Neural cell (in vitro differentiated cells): ENCODE data around the gene BRIP1. TPM values are rescaled to one million over a fixed set of nuclear protein-coding genes. Genes with fewer than 3 reads are reported as not detected.

ENCODE experiments used
- H2AFZ ChIP-seq: fragments of 200-600, 300-800 bp; sonication (generic), shearing (Covaris generic); 2 replicates; pipeline ENCODE4 v1.6.0; 2014; ENCODE audit warnings: low read depth, mild to moderate bottlenecking, antibody characterized with exemption, low read length, moderate library complexity
- H3F3A ChIP-seq: fragments of 200-600 bp; shearing (Covaris generic); 2 replicates; pipeline ENCODE4 v1.6.1; 2016; ENCODE audit warnings: mild to moderate bottlenecking, moderate library complexity, mixed read lengths, antibody characterized with exemption, low read length; ENCODE audit not compliant: insufficient read depth, poor library complexity, severe bottlenecking
- H3K27ac ChIP-seq: fragments of 200-600, 300-800 bp; sonication (generic), shearing (Covaris generic); 2 replicates; pipeline ENCODE4 v1.5.1; 2014; ENCODE audit warnings: mild to moderate bottlenecking, low read length, moderate library complexity
- H3K27me3 ChIP-seq: fragments of 300-800, 200-600 bp; sonication (generic), shearing (Covaris generic); 2 replicates; pipeline ENCODE4 v1.6.0; 2014; ENCODE audit warnings: mild to moderate bottlenecking, low read depth, low read length, moderate library complexity; ENCODE audit not compliant: insufficient read depth
- H3K36me3 ChIP-seq: fragments of 300-800, 200-600 bp; sonication (generic), shearing (Covaris generic); 2 replicates; pipeline ENCODE4 v1.5.1; 2014; ENCODE audit warnings: mild to moderate bottlenecking, antibody characterized with exemption, low read length, moderate library complexity; ENCODE audit not compliant: insufficient read depth
- H3K4me2 ChIP-seq: fragments of 300-800, 200-600 bp; sonication (generic), shearing (Covaris generic); 2 replicates; pipeline ENCODE4 v1.6.0; 2014; ENCODE audit warnings: mild to moderate bottlenecking, low read length
- H3K4me3 ChIP-seq: fragments of 300-800, 200-600 bp; sonication (generic), shearing (Covaris generic); 2 replicates; pipeline ENCODE4 v1.5.1; 2014; ENCODE audit warnings: mild to moderate bottlenecking, low read length, moderate library complexity
- H3K79me2 ChIP-seq: fragments of 200-600 bp; shearing (Covaris generic); replicated peaks from 2 replicates; pipeline ENCODE4 v1.6.0; 2014; ENCODE audit warnings: mild to moderate bottlenecking, low read length, moderate library complexity; ENCODE audit not compliant: insufficient read depth
- H3K9ac ChIP-seq: fragments of 300-800, 200-600 bp; sonication (generic), shearing (Covaris generic); 2 replicates; pipeline ENCODE4 v1.6.1; 2016; ENCODE audit warnings: mild to moderate bottlenecking, low read length, mixed read lengths
- H3K9me2 ChIP-seq: fragments of 200-600 bp; shearing (Covaris generic); 2 replicates; pipeline ENCODE4 v1.6.1; 2016; ENCODE audit warnings: mild to moderate bottlenecking, low read length, mixed read lengths; ENCODE audit not compliant: insufficient read depth
- H3K9me3 ChIP-seq: fragments of 200-600, 300-800 bp; sonication (generic), shearing (Covaris generic); 2 replicates; pipeline ENCODE4 v1.6.1; 2016; ENCODE audit warnings: mild to moderate bottlenecking, mixed run types, low read length, moderate library complexity, mixed read lengths
- H4K20me1 ChIP-seq: fragments of 200-600 bp; shearing (Covaris generic); 2 replicates; pipeline ENCODE4 v1.6.1; 2016; ENCODE audit warnings: mild to moderate bottlenecking, mixed run types; ENCODE audit not compliant: insufficient read depth
- CTCF ChIP-seq: fragments of 450-650 bp; IDR thresholded peaks from 2 replicates; pipeline ENCODE4 v1.5.1; 2014; ENCODE audit warnings: antibody characterized with exemption, mild to moderate bottlenecking, moderate library complexity; ENCODE audit not compliant: poor library complexity, severe bottlenecking
- EP300 ChIP-seq: fragments of 450-650 bp; conservative IDR thresholded peaks from 2 replicates; pipeline ENCODE4 v1.6.1; 2014; ENCODE audit warnings: antibody characterized with exemption, mild to moderate bottlenecking, moderate library complexity; ENCODE audit not compliant: poor library complexity, severe bottlenecking
- EZH2 ChIP-seq: fragments of 200-600, 300-800 bp; shearing (Covaris generic), sonication (generic); IDR thresholded peaks from 2 replicates; pipeline ENCODE4 v1.6.1; 2014; ENCODE audit warnings: antibody characterized with exemption, low read length, borderline replicate concordance, mild to moderate bottlenecking; ENCODE audit not compliant: insufficient read depth, poor library complexity, severe bottlenecking
- MXI1 ChIP-seq: fragments of 450-650 bp; conservative IDR thresholded peaks from 2 replicates; pipeline ENCODE4 v1.6.1; 2014; ENCODE audit warnings: antibody characterized with exemption, mild to moderate bottlenecking; ENCODE audit not compliant: poor library complexity, severe bottlenecking
- POLR2AphosphoS5 ChIP-seq: IDR thresholded peaks from 2 replicates; pipeline ENCODE4 v1.6.1; 2012
- RAD21 ChIP-seq: fragments of 450-650 bp; conservative IDR thresholded peaks from 2 replicates; pipeline ENCODE4 v1.6.1; 2014; ENCODE audit warnings: antibody characterized with exemption, mild to moderate bottlenecking, moderate library complexity
- SMC3 ChIP-seq: fragments of 450-650 bp; conservative IDR thresholded peaks from 2 replicates; pipeline ENCODE4 v1.6.1; 2014; ENCODE audit warnings: antibody characterized with exemption, mild to moderate bottlenecking, moderate library complexity; ENCODE audit not compliant: poor library complexity
- TAF1 ChIP-seq: IDR thresholded peaks from 2 replicates; pipeline ENCODE4 v1.6.1; 2012; ENCODE audit warnings: low read depth
- polyA plus RNA-seq: library from polyadenylated mRNA; depleted of rRNA; stranded (reverse); fragments of >200 nt; gene quantifications from 2 replicates; pipeline ENCODE4 v1.2.3, GENCODE V29; 2014
- TF ChIP-seq, protein P1 (sequence below): IDR thresholded peaks from 2 replicates; pipeline ENCODE4 v1.6.1; 2012; ENCODE audit warnings: borderline replicate concordance

BRIP1 gene
- polyA plus RNA-seq, 1 donor from 2014 or later: 0.47 TPM

DNA sequence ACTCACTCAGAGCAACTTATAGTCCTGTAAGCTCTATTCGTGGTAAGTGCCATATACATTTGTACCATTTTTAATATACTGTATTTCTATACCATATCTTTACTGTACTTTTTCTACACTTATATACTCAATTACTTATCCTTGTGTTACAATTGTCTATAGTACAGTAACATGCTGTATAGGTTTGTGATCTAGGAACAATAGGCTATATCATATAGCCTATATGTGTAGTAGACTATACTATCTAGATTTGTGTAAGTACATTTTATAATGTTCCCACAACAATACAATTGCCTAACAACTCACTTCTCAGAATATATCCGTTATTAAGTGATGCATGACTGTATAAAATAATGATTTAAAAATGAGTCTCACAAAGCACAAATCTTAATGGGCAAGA is 149.0 kb downstream of the BRIP1 start:
- no peak for TF ChIP-seq RAD21
- no peak for TF ChIP-seq MXI1
- TF ChIP-seq SMC3: no peak
- TF ChIP-seq, protein P1, sequence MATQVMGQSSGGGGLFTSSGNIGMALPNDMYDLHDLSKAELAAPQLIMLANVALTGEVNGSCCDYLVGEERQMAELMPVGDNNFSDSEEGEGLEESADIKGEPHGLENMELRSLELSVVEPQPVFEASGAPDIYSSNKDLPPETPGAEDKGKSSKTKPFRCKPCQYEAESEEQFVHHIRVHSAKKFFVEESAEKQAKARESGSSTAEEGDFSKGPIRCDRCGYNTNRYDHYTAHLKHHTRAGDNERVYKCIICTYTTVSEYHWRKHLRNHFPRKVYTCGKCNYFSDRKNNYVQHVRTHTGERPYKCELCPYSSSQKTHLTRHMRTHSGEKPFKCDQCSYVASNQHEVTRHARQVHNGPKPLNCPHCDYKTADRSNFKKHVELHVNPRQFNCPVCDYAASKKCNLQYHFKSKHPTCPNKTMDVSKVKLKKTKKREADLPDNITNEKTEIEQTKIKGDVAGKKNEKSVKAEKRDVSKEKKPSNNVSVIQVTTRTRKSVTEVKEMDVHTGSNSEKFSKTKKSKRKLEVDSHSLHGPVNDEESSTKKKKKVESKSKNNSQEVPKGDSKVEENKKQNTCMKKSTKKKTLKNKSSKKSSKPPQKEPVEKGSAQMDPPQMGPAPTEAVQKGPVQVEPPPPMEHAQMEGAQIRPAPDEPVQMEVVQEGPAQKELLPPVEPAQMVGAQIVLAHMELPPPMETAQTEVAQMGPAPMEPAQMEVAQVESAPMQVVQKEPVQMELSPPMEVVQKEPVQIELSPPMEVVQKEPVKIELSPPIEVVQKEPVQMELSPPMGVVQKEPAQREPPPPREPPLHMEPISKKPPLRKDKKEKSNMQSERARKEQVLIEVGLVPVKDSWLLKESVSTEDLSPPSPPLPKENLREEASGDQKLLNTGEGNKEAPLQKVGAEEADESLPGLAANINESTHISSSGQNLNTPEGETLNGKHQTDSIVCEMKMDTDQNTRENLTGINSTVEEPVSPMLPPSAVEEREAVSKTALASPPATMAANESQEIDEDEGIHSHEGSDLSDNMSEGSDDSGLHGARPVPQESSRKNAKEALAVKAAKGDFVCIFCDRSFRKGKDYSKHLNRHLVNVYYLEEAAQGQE: no peak
- no peak for TF ChIP-seq POLR2AphosphoS5
- no peak for TF ChIP-seq EZH2
- no peak for TF ChIP-seq EP300
- TF ChIP-seq CTCF: no peak
- no peak for TF ChIP-seq TAF1
- Histone ChIP-seq H3K9me3 (no peaks in the 10 kb centered on the region), H3K27me3 (no peaks in the 10 kb centered on the region), H3K4me3 (no peak overlapping the region), H3K27ac (no peak overlapping the region), H2AFZ (no peak overlapping the region), H3K9ac (no peak overlapping the region), H3K4me2 (no peak overlapping the region), H3K9me2 (no peaks in the 10 kb centered on the region), H3F3A (no peaks in the 10 kb centered on the region), H4K20me1 (no peaks in the 10 kb centered on the region), H3K79me2 (no peaks in the 10 kb centered on the region), H3K36me3 (no peaks in the 10 kb centered on the region)

DNA sequence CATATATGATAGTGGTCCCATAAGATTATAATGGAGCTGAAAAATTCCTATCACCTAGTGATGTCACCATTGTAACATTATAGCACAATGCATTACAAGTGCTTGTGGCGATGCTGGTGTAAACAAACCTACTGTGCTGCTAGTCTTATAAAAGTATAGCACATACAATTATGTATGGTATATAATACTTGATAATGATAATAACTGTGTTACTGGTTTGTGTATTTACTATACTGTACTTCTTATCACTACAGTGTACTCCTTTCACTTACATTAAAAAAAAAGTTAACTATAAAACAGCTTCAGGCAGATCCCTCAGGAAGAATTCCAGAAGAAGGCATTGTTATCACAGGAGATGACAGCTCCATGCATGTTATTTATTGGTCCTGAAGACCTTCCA is 150.3 kb downstream of the BRIP1 start:
- H3K36me3 ChIP-seq: no peaks in the 10 kb centered on the region
- H3K9me3 ChIP-seq: no peaks in the 10 kb centered on the region
- no peak overlapping the region for H3K27ac ChIP-seq
- no peak overlapping the region for H3K4me3 ChIP-seq
- H4K20me1 ChIP-seq: no peaks in the 10 kb centered on the region
- H3K79me2 ChIP-seq: no peaks in the 10 kb centered on the region
- no peak overlapping the region for H3K9ac ChIP-seq
- no peak overlapping the region for H3K4me2 ChIP-seq
- no peak overlapping the region for H2AFZ ChIP-seq
- no peaks in the 10 kb centered on the region for H3F3A ChIP-seq
- TF ChIP-seq MXI1 (no peak), SMC3 (no peak), POLR2AphosphoS5 (no peak), CTCF (no peak), EP300 (no peak), EZH2 (no peak), TAF1 (no peak), RAD21 (no peak)
- TF ChIP-seq, protein P1: no peak
- no peaks in the 10 kb centered on the region for H3K9me2 ChIP-seq
- no peaks in the 10 kb centered on the region for H3K27me3 ChIP-seq
